LNCaP clone FGC (cell line): ENCODE measurements around the gene KCNIP3.
A peak's percentile ranks its signal among the peaks of the same experiment; 100 is the strongest.

ENCODE experiments used
- DNase-seq: peaks from one replicate; pipeline ENCODE4 v3.0.0-alpha.2; 2011; ENCODE audit warnings: low read depth
- H3K4me3 ChIP-seq: 2 replicates; pipeline ENCODE4 v1.5.1; 2011; ENCODE audit warnings: mild to moderate bottlenecking, low read depth, low read length, control low read depth
- TF ChIP-seq, protein P1 (sequence below): IDR thresholded peaks from 2 replicates; pipeline ENCODE4 v1.5.1; 2012; ENCODE audit warnings: mild to moderate bottlenecking; ENCODE audit not compliant: control insufficient read depth, insufficient read depth; ENCODE audit errors: extremely low read depth

KCNIP3 gene

DNA sequence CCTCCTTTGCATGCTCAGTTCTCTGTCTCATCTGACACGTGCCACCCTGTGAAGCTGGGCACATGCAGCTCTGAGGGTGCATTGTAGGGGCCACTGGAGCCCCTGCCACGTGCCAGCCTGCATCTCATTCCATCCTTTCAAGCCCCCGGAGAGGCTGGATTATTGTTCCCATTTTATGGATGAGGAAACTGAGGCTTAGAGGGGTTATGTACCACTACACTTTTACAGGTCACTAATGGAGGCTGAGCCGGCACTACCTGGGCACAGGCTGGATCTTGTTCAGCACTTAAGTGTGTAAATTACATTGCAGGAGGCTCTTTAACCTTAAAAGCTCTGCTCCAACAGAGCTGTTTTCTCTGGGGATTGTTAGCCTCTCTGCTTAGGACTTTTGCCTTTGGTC is 47.5 kb downstream of the KCNIP3 start:
- no peak overlapping the region for H3K4me3 ChIP-seq
- DNase-seq = no peak
- TF ChIP-seq, protein P1, sequence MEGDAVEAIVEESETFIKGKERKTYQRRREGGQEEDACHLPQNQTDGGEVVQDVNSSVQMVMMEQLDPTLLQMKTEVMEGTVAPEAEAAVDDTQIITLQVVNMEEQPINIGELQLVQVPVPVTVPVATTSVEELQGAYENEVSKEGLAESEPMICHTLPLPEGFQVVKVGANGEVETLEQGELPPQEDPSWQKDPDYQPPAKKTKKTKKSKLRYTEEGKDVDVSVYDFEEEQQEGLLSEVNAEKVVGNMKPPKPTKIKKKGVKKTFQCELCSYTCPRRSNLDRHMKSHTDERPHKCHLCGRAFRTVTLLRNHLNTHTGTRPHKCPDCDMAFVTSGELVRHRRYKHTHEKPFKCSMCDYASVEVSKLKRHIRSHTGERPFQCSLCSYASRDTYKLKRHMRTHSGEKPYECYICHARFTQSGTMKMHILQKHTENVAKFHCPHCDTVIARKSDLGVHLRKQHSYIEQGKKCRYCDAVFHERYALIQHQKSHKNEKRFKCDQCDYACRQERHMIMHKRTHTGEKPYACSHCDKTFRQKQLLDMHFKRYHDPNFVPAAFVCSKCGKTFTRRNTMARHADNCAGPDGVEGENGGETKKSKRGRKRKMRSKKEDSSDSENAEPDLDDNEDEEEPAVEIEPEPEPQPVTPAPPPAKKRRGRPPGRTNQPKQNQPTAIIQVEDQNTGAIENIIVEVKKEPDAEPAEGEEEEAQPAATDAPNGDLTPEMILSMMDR = no peak

DNA sequence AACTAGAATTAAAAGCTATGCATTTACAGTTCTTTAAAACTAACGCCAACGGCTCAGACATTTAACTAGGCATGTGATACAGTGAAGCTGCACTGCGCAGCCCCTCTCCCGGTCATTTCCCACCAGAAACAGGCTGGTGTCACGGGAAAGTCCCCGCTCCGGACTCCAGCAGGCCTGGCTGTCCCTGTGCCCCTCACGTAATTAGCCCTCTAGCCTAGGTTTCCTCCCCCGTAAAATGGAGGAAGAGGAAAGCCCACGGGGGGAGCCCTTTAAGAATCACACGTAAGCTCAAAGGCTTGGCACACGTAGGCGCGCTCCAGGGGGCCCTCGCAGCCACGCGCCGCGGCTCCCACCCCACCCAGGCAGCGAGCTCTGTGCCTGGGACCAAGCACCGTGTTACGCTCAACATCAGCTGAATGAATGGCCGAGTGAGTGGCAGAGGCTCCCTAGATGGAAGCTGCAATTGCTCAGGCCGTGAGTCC is 48.0 kb downstream of the KCNIP3 start:
- no peak for DNase-seq
- peak overlapping the region; percentile 50 for H3K4me3 ChIP-seq
- TF ChIP-seq, protein P1 = no peak

DNA sequence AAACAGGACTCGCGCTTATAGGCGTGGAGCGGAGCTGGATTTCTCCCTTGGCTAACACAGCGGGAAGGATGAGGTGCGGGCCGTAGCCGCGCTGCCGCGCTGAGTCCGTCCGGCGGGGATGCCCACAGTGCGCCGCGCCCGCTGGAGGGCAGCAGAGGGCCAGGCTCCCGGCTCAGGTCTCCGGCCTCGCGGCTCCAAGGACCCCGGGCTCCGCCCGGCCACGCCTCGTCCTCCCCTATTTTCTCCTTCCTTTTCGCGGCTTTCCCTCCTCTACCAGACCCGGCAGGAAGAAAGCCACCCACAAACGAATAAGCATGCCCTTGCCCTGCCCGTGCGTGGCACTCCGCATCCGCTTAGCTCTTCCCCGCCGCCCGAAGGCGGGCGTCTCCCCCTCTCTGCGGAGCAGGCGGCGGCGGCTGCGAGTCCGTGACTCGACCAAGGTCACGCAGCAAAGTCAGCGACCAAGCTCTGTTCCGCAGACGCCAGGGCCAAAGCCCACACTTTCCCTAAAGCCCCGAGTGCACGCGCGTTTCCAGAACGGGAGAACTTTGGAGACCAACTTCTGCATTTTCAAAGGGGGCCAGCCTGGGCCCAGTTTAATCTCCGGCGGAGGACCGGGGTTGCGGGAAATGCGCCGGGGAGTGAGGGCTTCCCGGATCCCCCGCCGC is 48.5 kb downstream of the KCNIP3 start:
- peak; percentile 15 for DNase-seq
- TF ChIP-seq, protein P1 = peak; percentile 89
- peak overlapping the region; percentile 50 for H3K4me3 ChIP-seq

- no peak for DNase-seq
Measured at GRCh38 chr2:95346231-95346737, 49.1 kb downstream of the KCNIP3 start.

DNA sequence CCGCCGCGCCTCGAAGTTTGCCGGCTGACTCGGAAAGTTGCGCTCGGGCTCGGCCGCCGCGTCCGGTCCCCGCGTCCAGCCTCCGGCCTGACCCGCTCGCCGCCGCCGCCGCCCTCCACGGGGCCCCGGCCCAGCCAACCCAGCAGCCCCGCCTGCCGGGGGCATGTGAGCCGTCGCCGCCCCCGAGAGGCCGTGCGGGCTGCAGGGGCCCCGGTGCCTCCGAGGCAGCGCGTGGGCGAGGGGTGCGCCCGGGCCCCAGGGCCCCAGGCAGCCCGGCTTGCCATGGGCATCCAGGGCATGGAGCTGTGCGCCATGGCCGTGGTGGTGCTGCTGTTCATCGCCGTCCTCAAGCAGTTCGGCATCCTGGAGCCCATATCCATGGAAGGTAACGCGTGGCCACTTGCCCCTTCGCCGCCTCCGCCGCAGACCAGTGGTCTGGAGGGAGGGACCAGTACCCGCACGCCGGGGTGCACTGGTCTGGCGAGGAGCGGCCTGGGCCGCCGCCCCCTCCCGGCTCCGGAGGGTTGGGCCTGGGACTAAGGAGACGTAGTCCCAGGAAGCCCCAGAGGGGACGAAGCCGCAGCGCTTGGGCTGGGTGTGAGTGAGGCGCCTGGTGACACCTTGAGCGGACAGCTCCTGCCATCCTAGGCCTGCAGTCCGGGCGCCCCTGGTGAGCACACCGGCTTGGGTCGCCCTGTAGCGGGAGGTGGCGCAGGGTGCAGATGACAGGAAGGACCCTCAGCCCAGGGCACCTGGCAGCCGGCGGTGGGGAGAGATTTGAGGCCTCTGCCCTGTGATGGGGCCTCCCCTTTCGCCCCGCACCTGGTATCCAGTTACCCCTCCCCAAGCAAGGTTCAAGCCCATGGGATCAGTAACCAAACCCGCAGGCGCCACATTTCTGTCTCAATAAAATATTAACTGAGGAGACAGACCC is 49.9 kb downstream of the KCNIP3 start:
- TF ChIP-seq, protein P1 = no peak
- no peak overlapping the region for H3K4me3 ChIP-seq
- no peak for DNase-seq

More at GRCh38 chr2:95346231-95346737, 49.1 kb downstream of the KCNIP3 start:
- TF ChIP-seq, protein P1 = no peak
- peak overlapping the region; percentile 50 for H3K4me3 ChIP-seq

DNA sequence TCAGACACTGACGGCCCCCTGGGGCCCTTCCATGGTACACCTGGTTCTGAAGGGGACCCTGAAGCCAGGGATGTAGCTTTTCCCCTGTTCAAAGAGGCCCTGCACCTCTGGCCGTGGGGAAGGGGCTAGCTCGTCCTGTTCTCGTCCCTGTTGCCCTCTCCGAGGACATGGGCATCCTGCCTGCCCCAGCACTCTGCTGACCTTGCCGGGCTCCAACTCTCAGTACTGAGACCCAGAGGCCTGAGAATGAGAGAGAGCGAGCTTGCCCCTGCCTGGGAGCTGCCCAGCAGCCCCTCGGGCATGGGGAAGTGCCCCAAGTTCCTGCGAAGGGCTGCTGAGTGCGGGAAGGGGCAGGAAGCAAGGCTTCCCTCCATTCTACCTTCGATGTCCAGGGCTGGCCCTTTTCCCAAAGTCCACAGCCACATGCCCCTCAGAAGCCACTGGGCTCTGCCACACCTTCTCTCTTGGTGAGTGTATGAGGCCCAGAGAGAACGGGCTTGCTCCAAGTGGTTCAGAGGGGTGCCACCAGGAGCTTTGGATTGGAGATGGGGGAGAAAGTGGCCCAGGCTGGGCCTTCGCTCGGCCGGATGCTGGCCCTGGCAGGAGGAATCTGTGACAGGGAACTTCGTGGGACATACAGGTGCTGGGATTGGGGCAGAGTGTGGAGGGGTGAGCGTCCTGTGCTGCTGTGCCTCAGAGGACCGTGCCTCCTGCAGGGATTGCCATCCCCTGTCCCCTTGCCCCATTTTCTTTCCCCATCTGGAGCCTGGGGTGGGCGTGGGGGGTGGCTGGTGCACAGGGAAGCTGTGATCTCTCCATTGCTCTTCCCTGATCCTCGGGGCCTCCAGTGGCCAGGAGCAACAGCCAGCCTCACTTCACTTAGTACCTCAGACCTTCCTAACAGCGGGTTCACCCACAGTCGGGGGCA is 50.8 kb downstream of the KCNIP3 start:
- DNase-seq = no peak
- H3K4me3 ChIP-seq = no peak overlapping the region
- TF ChIP-seq, protein P1 = no peak
